Caco-2 (cell line): ENCODE measurements around the gene TYK2. TPM values are rescaled to one million over a fixed set of nuclear protein-coding genes. Genes with fewer than 3 reads are reported as not detected.

ENCODE experiments used
- BruUV-seq: library from RNA; stranded (reverse); fragments of 400-500 nt; replicated peaks from 2 replicates; lab custom pipeline; 2021; lab: Mats Ljungman, UMichigan
- CTCF ChIA-PET: fragments of 300-600 bp; sonication (Branson Sonifier 250); formaldehyde crosslinking; loops from one replicate; lab custom pipeline; 2022; ENCODE audit warnings: antibody characterized with exemption; lab: Charles Lee
- POLR2A ChIA-PET: fragments of 300-600 bp; sonication (Branson Sonifier 250); formaldehyde crosslinking; loops from one replicate; lab custom pipeline; 2022; ENCODE audit warnings: antibody characterized with exemption; lab: Charles Lee
- DNase-seq, 2 experiments: peaks; one replicate each; pipeline versions ENCODE4 v3.0.0 to v3.0.0-alpha.2; 2020 to 2022
- H3K27me3 ChIP-seq: replicated peaks from 2 replicates; pipeline ENCODE4 v1.6.0; 2011; ENCODE audit warnings: low read length; ENCODE audit not compliant: control insufficient read depth, insufficient read depth
- H3K36me3 ChIP-seq: 2 replicates; pipeline ENCODE4 v1.5.1; 2011; ENCODE audit warnings: low read length; ENCODE audit not compliant: control insufficient read depth, insufficient read depth
- H3K4me1 ChIP-seq: fragments of 250-450 bp; sonication (Bioruptor Pico); 2 replicates; pipeline ENCODE4 v1.5.1; 2020; ENCODE audit warnings: mild to moderate bottlenecking
- H3K4me3 ChIP-seq: 2 replicates; pipeline ENCODE4 v1.5.1; 2011; ENCODE audit warnings: low read depth, mild to moderate bottlenecking, control low read depth, low read length
- H3K9me3 ChIP-seq: fragments of 250-450 bp; sonication (Bioruptor Pico); 2 replicates; pipeline ENCODE4 v1.5.1; 2020; ENCODE audit warnings: mild to moderate bottlenecking, moderate library complexity
- H3K27ac Mint-ChIP-seq: one replicate; pipeline ENCODE4 v1.8.0; 2022; ENCODE audit warnings: mixed read lengths; ENCODE audit not compliant: unreplicated experiment
- H3K27me3 Mint-ChIP-seq: one replicate; pipeline ENCODE4 v1.8.0; 2022; ENCODE audit warnings: mixed read lengths; ENCODE audit not compliant: insufficient read depth, unreplicated experiment
- H3K36me3 Mint-ChIP-seq: one replicate; pipeline ENCODE4 v1.8.0; 2022; ENCODE audit warnings: mild to moderate bottlenecking, mixed read lengths; ENCODE audit not compliant: insufficient read depth, unreplicated experiment
- H3K4me1 Mint-ChIP-seq: one replicate; pipeline ENCODE4 v1.8.0; 2022; ENCODE audit warnings: low read depth, mixed read lengths; ENCODE audit not compliant: unreplicated experiment
- H3K4me3 Mint-ChIP-seq: one replicate; pipeline ENCODE4 v1.8.0; 2022; ENCODE audit warnings: mild to moderate bottlenecking, moderate library complexity, mixed read lengths; ENCODE audit not compliant: unreplicated experiment
- H3K9me3 Mint-ChIP-seq: one replicate; pipeline ENCODE4 v1.8.0; 2022; ENCODE audit warnings: mixed read lengths; ENCODE audit not compliant: unreplicated experiment
- CTCF ChIP-seq, 2 experiments: fragments of 200-600 bp in 1 of 2; IDR thresholded peaks; 1 replicate in 1 of 2; 2 replicates in 1 of 2; pipeline versions ENCODE4 v1.5.1 to v1.8.0; 2011 to 2022; ENCODE audit warnings: antibody characterized with exemption in 1 of 2, control low read depth in 1 of 2, inconsistent platforms in 1 of 2, low read depth in 1 of 2, low read length in 1 of 2, mild to moderate bottlenecking in 1 of 2, moderate library complexity in 1 of 2; ENCODE audit not compliant: insufficient read depth in 1 of 2, severe bottlenecking in 1 of 2, unreplicated experiment in 1 of 2
- intact Hi-C: fragments of 100-400 bp; cut with micrococcal nuclease; formaldehyde crosslinking; loops from one replicate; pipeline ENCODE4 v1.10.0; 2022; ENCODE audit not compliant: unreplicated experiment
- total RNA-seq: library from RNA; stranded (reverse); gene quantifications from 2 replicates; pipeline ENCODE4 v1.2.3, GENCODE V29; 2022

Gene TYK2
- total RNA-seq, 1 experiment from 2014 or later: 134 TPM

GRCh38 chr19:10398819-10399218 is 18.4 kb upstream of the TYK2 start:
- H3K36me3 Mint-ChIP-seq: peaks cover 64% of the 10 kb centered on the region

GRCh38 chr19:10395917-10396316 is 15.5 kb upstream of the TYK2 start:
- intact Hi-C loops: no loop called here
- Mint-ChIP-seq H3K36me3 (peaks cover 57% of the 10 kb centered on the region), H3K27ac (peak overlapping the region; percentile 81), H3K4me3 (no peak overlapping the region), H3K9me3 (no peaks in the 10 kb centered on the region), H3K4me1 (no peaks in the 10 kb centered on the region), H3K27me3 (no peaks in the 10 kb centered on the region)
- Histone ChIP-seq H3K4me1 (no peaks in the 10 kb centered on the region), H3K27me3 (no peaks in the 10 kb centered on the region), H3K4me3 (no peak overlapping the region), H3K9me3 (no peaks in the 10 kb centered on the region), H3K36me3 (peaks cover 4% of the 10 kb centered on the region)
- BruUV-seq: no TSS peak
- POLR2A ChIA-PET: no interaction called here
- CTCF ChIA-PET: no interaction called here
- no peak for DNase-seq
- no peak for TF ChIP-seq CTCF (IDR thresholded peaks at IDR 0.05; ENCODE audit: insufficient read depth in 1 of 2, low read depth in 1 of 2, low read length in 1 of 2, severe bottlenecking in 1 of 2, unreplicated experiment in 1 of 2)

More at GRCh38 chr19:10398819-10399218, 18.4 kb upstream of the TYK2 start:
- CTCF ChIA-PET: no interaction called here
- H3K27me3 ChIP-seq: no peaks in the 10 kb centered on the region
- no peak for TF ChIP-seq CTCF (IDR thresholded peaks at IDR 0.05; ENCODE audit: insufficient read depth in 1 of 2, low read depth in 1 of 2, low read length in 1 of 2, severe bottlenecking in 1 of 2, unreplicated experiment in 1 of 2)
- peaks cover 4% of the 10 kb centered on the region for H3K36me3 ChIP-seq
- no peaks in the 10 kb centered on the region for H3K4me1 Mint-ChIP-seq
- H3K27ac Mint-ChIP-seq: no peak overlapping the region
- intact Hi-C loops: no loop called here
- no peak for DNase-seq
- BruUV-seq: no TSS peak
- no peaks in the 10 kb centered on the region for H3K4me1 ChIP-seq
- no peaks in the 10 kb centered on the region for H3K9me3 Mint-ChIP-seq
- POLR2A ChIA-PET: no interaction called here
- H3K27me3 Mint-ChIP-seq: no peaks in the 10 kb centered on the region
- no peak overlapping the region for H3K4me3 Mint-ChIP-seq
- no peak overlapping the region for H3K4me3 ChIP-seq
- H3K9me3 ChIP-seq: no peaks in the 10 kb centered on the region

GRCh38 chr19:10395436-10395835 is 15.1 kb upstream of the TYK2 start:
- Histone ChIP-seq H3K36me3 (peaks cover 4% of the 10 kb centered on the region), H3K9me3 (no peaks in the 10 kb centered on the region), H3K4me1 (no peaks in the 10 kb centered on the region), H3K4me3 (no peak overlapping the region), H3K27me3 (no peaks in the 10 kb centered on the region)
- CTCF ChIA-PET: no interaction called here
- no peak for DNase-seq
- H3K36me3 Mint-ChIP-seq: peaks cover 59% of the 10 kb centered on the region
- intact Hi-C loops: no loop called here
- no peaks in the 10 kb centered on the region for H3K27me3 Mint-ChIP-seq
- no peak overlapping the region for H3K4me3 Mint-ChIP-seq
- POLR2A ChIA-PET: no interaction called here
- H3K9me3 Mint-ChIP-seq: no peaks in the 10 kb centered on the region
- H3K27ac Mint-ChIP-seq: no peak overlapping the region
- TF ChIP-seq CTCF (IDR thresholded peaks at IDR 0.05; ENCODE audit: insufficient read depth in 1 of 2, low read depth in 1 of 2, low read length in 1 of 2, severe bottlenecking in 1 of 2, unreplicated experiment in 1 of 2): no peak
- no peaks in the 10 kb centered on the region for H3K4me1 Mint-ChIP-seq
- TSS peak; percentile 39 for BruUV-seq
